ENCODE measurements around the gene SHQ1. TPM values are rescaled to one million over a fixed set of nuclear protein-coding genes. Genes with fewer than 3 reads are reported as not detected.

The SHQ1 gene
- total and polyA plus RNA-seq, 2 experiments from 2014 or later: 18.3 to 28.7 TPM

DNA sequence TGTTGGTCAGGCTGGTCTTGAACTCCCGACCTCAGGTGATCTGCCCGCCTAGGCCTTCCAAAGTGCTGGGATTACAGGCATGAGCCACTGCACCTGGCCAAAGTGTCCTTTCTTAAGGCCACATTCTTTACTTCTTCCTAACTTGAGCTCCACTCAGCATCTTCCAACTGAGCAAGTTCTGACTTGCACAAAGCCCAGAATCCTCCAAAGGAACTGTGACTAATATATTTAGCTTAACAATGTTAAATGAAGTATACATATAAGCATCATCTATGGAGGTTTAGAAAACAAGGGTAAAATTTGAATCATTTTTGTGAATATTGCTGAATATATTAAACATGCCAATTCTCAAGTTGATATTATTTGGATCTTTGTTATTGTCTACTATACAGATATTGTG, 93.7 kb downstream of the SHQ1 start (continued):
- TF ChIP-seq, protein P1, sequence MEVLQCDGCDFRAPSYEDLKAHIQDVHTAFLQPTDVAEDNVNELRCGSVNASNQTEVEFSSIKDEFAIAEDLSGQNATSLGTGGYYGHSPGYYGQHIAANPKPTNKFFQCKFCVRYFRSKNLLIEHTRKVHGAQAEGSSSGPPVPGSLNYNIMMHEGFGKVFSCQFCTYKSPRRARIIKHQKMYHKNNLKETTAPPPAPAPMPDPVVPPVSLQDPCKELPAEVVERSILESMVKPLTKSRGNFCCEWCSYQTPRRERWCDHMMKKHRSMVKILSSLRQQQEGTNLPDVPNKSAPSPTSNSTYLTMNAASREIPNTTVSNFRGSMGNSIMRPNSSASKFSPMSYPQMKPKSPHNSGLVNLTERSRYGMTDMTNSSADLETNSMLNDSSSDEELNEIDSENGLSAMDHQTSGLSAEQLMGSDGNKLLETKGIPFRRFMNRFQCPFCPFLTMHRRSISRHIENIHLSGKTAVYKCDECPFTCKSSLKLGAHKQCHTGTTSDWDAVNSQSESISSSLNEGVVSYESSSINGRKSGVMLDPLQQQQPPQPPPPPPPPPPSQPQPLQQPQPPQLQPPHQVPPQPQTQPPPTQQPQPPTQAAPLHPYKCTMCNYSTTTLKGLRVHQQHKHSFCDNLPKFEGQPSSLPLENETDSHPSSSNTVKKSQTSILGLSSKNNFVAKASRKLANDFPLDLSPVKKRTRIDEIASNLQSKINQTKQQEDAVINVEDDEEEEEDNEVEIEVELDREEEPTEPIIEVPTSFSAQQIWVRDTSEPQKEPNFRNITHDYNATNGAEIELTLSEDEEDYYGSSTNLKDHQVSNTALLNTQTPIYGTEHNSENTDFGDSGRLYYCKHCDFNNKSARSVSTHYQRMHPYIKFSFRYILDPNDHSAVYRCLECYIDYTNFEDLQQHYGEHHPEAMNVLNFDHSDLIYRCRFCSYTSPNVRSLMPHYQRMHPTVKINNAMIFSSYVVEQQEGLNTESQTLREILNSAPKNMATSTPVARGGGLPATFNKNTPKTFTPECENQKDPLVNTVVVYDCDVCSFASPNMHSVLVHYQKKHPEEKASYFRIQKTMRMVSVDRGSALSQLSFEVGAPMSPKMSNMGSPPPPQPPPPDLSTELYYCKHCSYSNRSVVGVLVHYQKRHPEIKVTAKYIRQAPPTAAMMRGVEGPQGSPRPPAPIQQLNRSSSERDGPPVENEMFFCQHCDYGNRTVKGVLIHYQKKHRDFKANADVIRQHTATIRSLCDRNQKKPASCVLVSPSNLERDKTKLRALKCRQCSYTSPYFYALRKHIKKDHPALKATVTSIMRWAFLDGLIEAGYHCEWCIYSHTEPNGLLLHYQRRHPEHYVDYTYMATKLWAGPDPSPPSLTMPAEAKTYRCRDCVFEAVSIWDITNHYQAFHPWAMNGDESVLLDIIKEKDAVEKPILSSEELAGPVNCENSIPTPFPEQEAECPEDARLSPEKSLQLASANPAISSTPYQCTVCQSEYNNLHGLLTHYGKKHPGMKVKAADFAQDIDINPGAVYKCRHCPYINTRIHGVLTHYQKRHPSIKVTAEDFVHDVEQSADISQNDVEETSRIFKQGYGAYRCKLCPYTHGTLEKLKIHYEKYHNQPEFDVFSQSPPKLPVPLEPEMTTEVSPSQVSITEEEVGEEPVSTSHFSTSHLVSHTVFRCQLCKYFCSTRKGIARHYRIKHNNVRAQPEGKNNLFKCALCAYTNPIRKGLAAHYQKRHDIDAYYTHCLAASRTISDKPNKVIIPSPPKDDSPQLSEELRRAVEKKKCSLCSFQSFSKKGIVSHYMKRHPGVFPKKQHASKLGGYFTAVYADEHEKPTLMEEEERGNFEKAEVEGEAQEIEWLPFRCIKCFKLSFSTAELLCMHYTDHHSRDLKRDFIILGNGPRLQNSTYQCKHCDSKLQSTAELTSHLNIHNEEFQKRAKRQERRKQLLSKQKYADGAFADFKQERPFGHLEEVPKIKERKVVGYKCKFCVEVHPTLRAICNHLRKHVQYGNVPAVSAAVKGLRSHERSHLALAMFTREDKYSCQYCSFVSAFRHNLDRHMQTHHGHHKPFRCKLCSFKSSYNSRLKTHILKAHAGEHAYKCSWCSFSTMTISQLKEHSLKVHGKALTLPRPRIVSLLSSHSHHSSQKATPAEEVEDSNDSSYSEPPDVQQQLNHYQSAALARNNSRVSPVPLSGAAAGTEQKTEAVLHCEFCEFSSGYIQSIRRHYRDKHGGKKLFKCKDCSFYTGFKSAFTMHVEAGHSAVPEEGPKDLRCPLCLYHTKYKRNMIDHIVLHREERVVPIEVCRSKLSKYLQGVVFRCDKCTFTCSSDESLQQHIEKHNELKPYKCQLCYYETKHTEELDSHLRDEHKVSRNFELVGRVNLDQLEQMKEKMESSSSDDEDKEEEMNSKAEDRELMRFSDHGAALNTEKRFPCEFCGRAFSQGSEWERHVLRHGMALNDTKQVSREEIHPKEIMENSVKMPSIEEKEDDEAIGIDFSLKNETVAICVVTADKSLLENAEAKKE (CRISPR knock-in tag; IDR thresholded peaks at IDR 0.05): no peak
- TF ChIP-seq ZNF331 (CRISPR knock-in tag; IDR thresholded peaks at IDR 0.05; ENCODE audit: low read depth) (no peak), NANOG (IDR thresholded peaks at IDR 0.05; ENCODE audit: borderline replicate concordance) (no peak), STAT1 (IDR thresholded peaks at IDR 0.05; ENCODE audit: unreplicated experiment) (no peak)

DNA sequence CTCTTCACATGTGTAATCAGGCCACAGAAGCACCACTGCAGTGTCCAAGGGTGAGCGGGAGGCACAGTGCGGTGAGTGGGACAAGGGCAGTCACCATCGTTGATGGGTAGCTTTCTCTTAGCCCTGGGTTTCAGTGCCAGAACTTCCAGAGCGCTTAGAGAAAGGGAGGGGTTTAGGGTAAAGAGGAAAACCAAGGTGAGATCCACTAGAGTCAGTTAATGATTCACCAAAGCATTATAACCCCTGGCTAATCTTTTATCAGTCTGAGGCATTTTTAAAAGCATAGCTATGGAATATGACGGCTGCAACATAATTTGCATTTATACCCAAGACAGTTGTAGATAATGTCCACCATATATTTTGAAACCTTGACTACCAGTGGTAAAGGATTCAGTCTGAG, 94.8 kb downstream of the SHQ1 start:
- Mint-ChIP-seq H3K4me3 (no peak overlapping the region), H3K27ac (no peak overlapping the region), H3K9me3 (no peaks in the 10 kb centered on the region), H3K4me1 (no peaks in the 10 kb centered on the region), H3K36me3 (ENCODE audit: low read depth) (no peaks in the 10 kb centered on the region), H3K27me3 (ENCODE audit: insufficient read depth, low read depth, poor library complexity) (no peaks in the 10 kb centered on the region)
- Histone ChIP-seq H3K4me2 (no peak overlapping the region), H3K79me2 (replicated peaks; ENCODE audit: insufficient read depth) (no peaks in the 10 kb centered on the region), H2AFZ (no peak overlapping the region), H3K27me3 (ENCODE audit: insufficient read depth) (no peaks in the 10 kb centered on the region), H3K36me3 (ENCODE audit: insufficient read depth) (no peaks in the 10 kb centered on the region), H3F3A (replicated peaks; ENCODE audit: low read depth) (no peaks in the 10 kb centered on the region), H3K4me1 (ENCODE audit: insufficient read depth) (no peaks in the 10 kb centered on the region), H3K27ac (ENCODE audit: low read depth) (no peak overlapping the region), H3K4me3 (no peak overlapping the region), H4K20me1 (replicated peaks; ENCODE audit: insufficient read depth) (no peaks in the 10 kb centered on the region), H3K9me2 (ENCODE audit: insufficient read depth) (no peaks in the 10 kb centered on the region)
- no peak for TF ChIP-seq ZNF331 (CRISPR knock-in tag; IDR thresholded peaks at IDR 0.05; ENCODE audit: low read depth)
- no peak for TF ChIP-seq CREB1 (CRISPR knock-in tag; IDR thresholded peaks at IDR 0.05; ENCODE audit: low read depth)
- TF ChIP-seq, protein P2, sequence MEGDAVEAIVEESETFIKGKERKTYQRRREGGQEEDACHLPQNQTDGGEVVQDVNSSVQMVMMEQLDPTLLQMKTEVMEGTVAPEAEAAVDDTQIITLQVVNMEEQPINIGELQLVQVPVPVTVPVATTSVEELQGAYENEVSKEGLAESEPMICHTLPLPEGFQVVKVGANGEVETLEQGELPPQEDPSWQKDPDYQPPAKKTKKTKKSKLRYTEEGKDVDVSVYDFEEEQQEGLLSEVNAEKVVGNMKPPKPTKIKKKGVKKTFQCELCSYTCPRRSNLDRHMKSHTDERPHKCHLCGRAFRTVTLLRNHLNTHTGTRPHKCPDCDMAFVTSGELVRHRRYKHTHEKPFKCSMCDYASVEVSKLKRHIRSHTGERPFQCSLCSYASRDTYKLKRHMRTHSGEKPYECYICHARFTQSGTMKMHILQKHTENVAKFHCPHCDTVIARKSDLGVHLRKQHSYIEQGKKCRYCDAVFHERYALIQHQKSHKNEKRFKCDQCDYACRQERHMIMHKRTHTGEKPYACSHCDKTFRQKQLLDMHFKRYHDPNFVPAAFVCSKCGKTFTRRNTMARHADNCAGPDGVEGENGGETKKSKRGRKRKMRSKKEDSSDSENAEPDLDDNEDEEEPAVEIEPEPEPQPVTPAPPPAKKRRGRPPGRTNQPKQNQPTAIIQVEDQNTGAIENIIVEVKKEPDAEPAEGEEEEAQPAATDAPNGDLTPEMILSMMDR (conservative IDR thresholded peaks at IDR 0.05; ENCODE audit: low read depth in 2 of 2): no peak
- TF ChIP-seq EZH2phosphoT487 (IDR thresholded peaks at IDR 0.05; ENCODE audit: unreplicated experiment): no peak
- no peak for TF ChIP-seq POLR2AphosphoS5 (IDR thresholded peaks at IDR 0.05; ENCODE audit: low read depth)
- no peak for TF ChIP-seq JUNB (IDR thresholded peaks at IDR 0.05; ENCODE audit: unreplicated experiment)
- DNase-seq (ENCODE audit: low spot score): no peak
- ATAC-seq: no peak
